ENCODE results near the gene ERGIC1. TPM values are rescaled to one million over a fixed set of nuclear protein-coding genes. Genes with fewer than 3 reads are reported as not detected.

Gene ERGIC1
- polyA plus RNA-seq, 1 donor from 2014 or later = 59.1 TPM

- H3F3A ChIP-seq (ENCODE audit: insufficient read depth, low read length, poor library complexity, severe bottlenecking) = no peaks in the 10 kb centered on the region
- no peaks in the 10 kb centered on the region for H3K27me3 ChIP-seq (ENCODE audit: insufficient read depth, low read depth, low read length)
- H3K27ac ChIP-seq (ENCODE audit: low read length) = no peak overlapping the region
- TF ChIP-seq REST (IDR thresholded peaks at IDR 0.05; ENCODE audit: borderline replicate concordance) = no peak
- TF ChIP-seq RAD21 (conservative IDR thresholded peaks at IDR 0.05) = no peak
- no peak for TF ChIP-seq EP300 (conservative IDR thresholded peaks at IDR 0.05; ENCODE audit: poor library complexity, severe bottlenecking)
- no peak for TF ChIP-seq EZH2 (IDR thresholded peaks at IDR 0.05; ENCODE audit: borderline replicate concordance, insufficient read depth, low read length, poor library complexity, severe bottlenecking)
- no peak for TF ChIP-seq SMC3 (conservative IDR thresholded peaks at IDR 0.05; ENCODE audit: poor library complexity)
- TF ChIP-seq MXI1 (conservative IDR thresholded peaks at IDR 0.05; ENCODE audit: poor library complexity, severe bottlenecking) = no peak
- no peak for TF ChIP-seq CTCF (IDR thresholded peaks at IDR 0.05; ENCODE audit: poor library complexity, severe bottlenecking)
- no peak for TF ChIP-seq POLR2AphosphoS5 (IDR thresholded peaks at IDR 0.05)
- no peak for TF ChIP-seq TAF1 (IDR thresholded peaks at IDR 0.05; ENCODE audit: low read depth)
- no peaks in the 10 kb centered on the region for H3K9me3 ChIP-seq (ENCODE audit: low read length)
- no peaks in the 10 kb centered on the region for H3K36me3 ChIP-seq (ENCODE audit: insufficient read depth, low read length)
- no peak overlapping the region for H3K4me2 ChIP-seq (ENCODE audit: low read length)
- H3K4me3 ChIP-seq (ENCODE audit: low read length) = no peak overlapping the region
- H3K9me2 ChIP-seq (ENCODE audit: insufficient read depth, low read length) = no peaks in the 10 kb centered on the region
- H2AFZ ChIP-seq (ENCODE audit: low read depth, low read length) = no peak overlapping the region
- peaks cover 27% of the 10 kb centered on the region for H3K79me2 ChIP-seq (replicated peaks; ENCODE audit: insufficient read depth, low read length)
- no peaks in the 10 kb centered on the region for H4K20me1 ChIP-seq (ENCODE audit: insufficient read depth)
- no peak overlapping the region for H3K9ac ChIP-seq (ENCODE audit: low read length)
These were observed 4.3 kb downstream of the ERGIC1 start for GRCh38 chr5:172838151-172838875.

GRCh38 chr5:172839669-172840431 is 5.8 kb downstream of the ERGIC1 start:
- Histone ChIP-seq H3K4me2 (ENCODE audit: low read length) (no peak overlapping the region), H3K79me2 (replicated peaks; ENCODE audit: insufficient read depth, low read length) (peaks cover 27% of the 10 kb centered on the region)
- no peak for TF ChIP-seq TAF1 (IDR thresholded peaks at IDR 0.05; ENCODE audit: low read depth)
- TF ChIP-seq REST (IDR thresholded peaks at IDR 0.05; ENCODE audit: borderline replicate concordance) = no peak
- TF ChIP-seq POLR2AphosphoS5 (IDR thresholded peaks at IDR 0.05) = no peak
- TF ChIP-seq RAD21 (conservative IDR thresholded peaks at IDR 0.05) = no peak
- no peak for TF ChIP-seq EP300 (conservative IDR thresholded peaks at IDR 0.05; ENCODE audit: poor library complexity, severe bottlenecking)
- TF ChIP-seq SMC3 (conservative IDR thresholded peaks at IDR 0.05; ENCODE audit: poor library complexity) = no peak
- TF ChIP-seq MXI1 (conservative IDR thresholded peaks at IDR 0.05; ENCODE audit: poor library complexity, severe bottlenecking) = no peak
- TF ChIP-seq CTCF (IDR thresholded peaks at IDR 0.05; ENCODE audit: poor library complexity, severe bottlenecking) = no peak
- no peak for TF ChIP-seq EZH2 (IDR thresholded peaks at IDR 0.05; ENCODE audit: borderline replicate concordance, insufficient read depth, low read length, poor library complexity, severe bottlenecking)

More at GRCh38 chr5:172839669-172840431, 5.8 kb downstream of the ERGIC1 start:
- Histone ChIP-seq H4K20me1 (ENCODE audit: insufficient read depth) (no peaks in the 10 kb centered on the region), H3K9me2 (ENCODE audit: insufficient read depth, low read length) (no peaks in the 10 kb centered on the region), H3K27ac (ENCODE audit: low read length) (no peak overlapping the region), H3K9me3 (ENCODE audit: low read length) (no peaks in the 10 kb centered on the region), H3K36me3 (ENCODE audit: insufficient read depth, low read length) (no peaks in the 10 kb centered on the region), H3K27me3 (ENCODE audit: insufficient read depth, low read depth, low read length) (no peaks in the 10 kb centered on the region), H3F3A (ENCODE audit: insufficient read depth, low read length, poor library complexity, severe bottlenecking) (no peaks in the 10 kb centered on the region), H3K4me3 (ENCODE audit: low read length) (no peak overlapping the region), H3K9ac (ENCODE audit: low read length) (no peak overlapping the region), H2AFZ (ENCODE audit: low read depth, low read length) (no peak overlapping the region)
